Subcutaneous adipose tissue (tissue), 4 donors: ENCODE results near the gene GIGYF2. TPM values are rescaled to one million over a fixed set of nuclear protein-coding genes. Genes with fewer than 3 reads are reported as not detected.

Experiments used
- CTCF ChIP-seq: fragments of 450-650 bp; IDR thresholded peaks from one replicate; pipeline ENCODE4 v1.5.1; 2016; ENCODE audit warnings: low read depth, mild to moderate bottlenecking, control low read depth, antibody characterized with exemption, moderate library complexity
- total RNA-seq, 4 donors: library from RNA; depleted of rRNA; stranded (reverse); fragments of >200 nt; gene quantifications; one replicate each; pipeline ENCODE4 v1.1.0, GENCODE V29; 2016

GIGYF2 gene
- total RNA-seq, 4 donors from 2014 or later: 73.8 to 90.4 (median 82.6) TPM

GRCh38 chr2:232696609-232697058 is 497 bp upstream of the GIGYF2 start:
- TF ChIP-seq CTCF: no peak

GRCh38 chr2:232697807-232698110 is 628 bp downstream of the GIGYF2 start:
- TF ChIP-seq CTCF: no peak

- no peak for TF ChIP-seq CTCF
Observed at GRCh38 chr2:232698556-232699091, 1.5 kb downstream of the GIGYF2 start.

- no peak for TF ChIP-seq CTCF
Observed at GRCh38 chr2:232699110-232699509, 2.0 kb downstream of the GIGYF2 start.

GRCh38 chr2:232700154-232700553 is 3.0 kb downstream of the GIGYF2 start:
- TF ChIP-seq CTCF: no peak

- TF ChIP-seq CTCF: no peak
Observed at GRCh38 chr2:232707076-232707475, 9.9 kb downstream of the GIGYF2 start.

- TF ChIP-seq CTCF: no peak
Observed at GRCh38 chr2:232713505-232713904, 16.4 kb downstream of the GIGYF2 start.

GRCh38 chr2:232714969-232715368 is 17.8 kb downstream of the GIGYF2 start:
- no peak for TF ChIP-seq CTCF
